GM12865 (cell line): ENCODE measurements around the gene GLA.
A peak's percentile ranks its signal among the peaks of the same experiment; 100 is the strongest.

Experiments used
- DNase-seq: peaks from one replicate; pipeline ENCODE4 v3.0.0; 2010; ENCODE audit warnings: low read depth
- H3K4me3 ChIP-seq: 2 replicates; pipeline ENCODE4 v1.5.1; 2011; ENCODE audit warnings: mild to moderate bottlenecking, low read depth, low read length, control low read depth
- CTCF ChIP-seq: IDR thresholded peaks from 2 replicates; pipeline ENCODE4 v1.5.1; 2011; ENCODE audit warnings: low read length, control low read depth, low read depth, inconsistent platforms; ENCODE audit not compliant: insufficient read depth; ENCODE audit errors: missing control alignments

Gene GLA

GRCh38 chrX:101407167-101407747 is 468 bp downstream of the GLA start:
- TF ChIP-seq CTCF, result no peak
- no peak for DNase-seq
- H3K4me3 ChIP-seq, result peak overlapping the region; percentile 67

GRCh38 chrX:101399825-101400224 is 7.9 kb downstream of the GLA start:
- DNase-seq, result no peak
- TF ChIP-seq CTCF, result no peak
- H3K4me3 ChIP-seq, result no peak overlapping the region

GRCh38 chrX:101398694-101399093 is 9.0 kb downstream of the GLA start:
- DNase-seq, result no peak
- no peak for TF ChIP-seq CTCF
- no peak overlapping the region for H3K4me3 ChIP-seq

GRCh38 chrX:101397779-101398178 is 9.9 kb downstream of the GLA start:
- no peak for DNase-seq
- no peak overlapping the region for H3K4me3 ChIP-seq
- no peak for TF ChIP-seq CTCF

GRCh38 chrX:101395789-101396188 is 11.9 kb downstream of the GLA start:
- DNase-seq, result no peak
- TF ChIP-seq CTCF, result no peak
- H3K4me3 ChIP-seq, result no peak overlapping the region

GRCh38 chrX:101394372-101394771 is 13.4 kb downstream of the GLA start:
- no peak for DNase-seq
- no peak for TF ChIP-seq CTCF
- H3K4me3 ChIP-seq, result no peak overlapping the region
